ENCODE results near the gene TSC22D3.
"Not testable (repeated sequence)": the region's sequence is repeated elsewhere in the genome, so short reads cannot be mapped to it uniquely, and the experiment has no call there.

Gene TSC22D3

DNA sequence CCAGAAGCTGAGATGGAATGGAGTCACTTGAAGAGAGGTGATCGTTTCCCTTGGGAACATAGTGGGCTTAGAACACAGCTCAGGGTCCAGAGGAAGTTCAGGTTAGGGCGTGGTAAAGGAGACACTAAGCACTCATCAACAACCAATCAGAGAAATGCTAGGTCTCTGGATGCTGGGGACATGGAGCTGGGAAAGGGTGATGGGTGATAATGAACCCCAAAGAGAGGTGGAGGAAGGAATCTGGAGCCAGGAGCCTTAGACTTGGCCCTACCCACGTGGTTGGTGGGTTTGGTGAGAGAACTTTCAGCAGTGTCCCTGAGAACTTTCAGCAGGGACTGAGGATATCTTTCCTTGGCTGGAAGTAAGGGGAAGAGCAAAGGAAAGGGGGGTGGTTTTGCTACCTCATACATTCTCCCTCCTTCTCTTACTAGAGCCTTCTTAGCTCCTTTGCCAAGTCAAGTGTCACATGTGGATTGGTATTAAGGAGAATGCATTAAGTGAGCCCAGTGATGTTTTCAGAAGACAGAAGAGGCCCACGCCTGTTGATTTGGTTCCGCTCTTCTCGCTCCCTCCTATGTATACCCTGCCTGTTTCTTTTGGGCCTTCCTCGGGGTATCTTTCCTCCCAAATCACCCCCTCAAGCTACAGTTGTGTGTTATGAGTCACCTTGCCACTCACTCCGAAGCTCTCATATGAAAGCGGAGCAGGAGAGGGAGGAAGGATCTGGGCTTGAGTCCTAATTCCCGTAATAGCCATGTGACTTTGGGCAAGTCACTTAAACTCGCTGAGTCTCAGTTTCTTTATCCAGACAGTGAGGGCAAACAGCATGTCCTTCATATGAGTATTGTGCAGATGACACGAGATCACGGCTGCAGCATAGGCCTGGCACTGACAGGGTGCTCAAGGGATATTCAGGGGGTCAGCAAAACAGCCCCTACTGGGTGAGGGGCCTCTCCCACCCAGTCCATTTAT is 63.1 kb downstream of the TSC22D3 start:
- no peak for DNase-seq (ENCODE audit: low spot score)

DNA sequence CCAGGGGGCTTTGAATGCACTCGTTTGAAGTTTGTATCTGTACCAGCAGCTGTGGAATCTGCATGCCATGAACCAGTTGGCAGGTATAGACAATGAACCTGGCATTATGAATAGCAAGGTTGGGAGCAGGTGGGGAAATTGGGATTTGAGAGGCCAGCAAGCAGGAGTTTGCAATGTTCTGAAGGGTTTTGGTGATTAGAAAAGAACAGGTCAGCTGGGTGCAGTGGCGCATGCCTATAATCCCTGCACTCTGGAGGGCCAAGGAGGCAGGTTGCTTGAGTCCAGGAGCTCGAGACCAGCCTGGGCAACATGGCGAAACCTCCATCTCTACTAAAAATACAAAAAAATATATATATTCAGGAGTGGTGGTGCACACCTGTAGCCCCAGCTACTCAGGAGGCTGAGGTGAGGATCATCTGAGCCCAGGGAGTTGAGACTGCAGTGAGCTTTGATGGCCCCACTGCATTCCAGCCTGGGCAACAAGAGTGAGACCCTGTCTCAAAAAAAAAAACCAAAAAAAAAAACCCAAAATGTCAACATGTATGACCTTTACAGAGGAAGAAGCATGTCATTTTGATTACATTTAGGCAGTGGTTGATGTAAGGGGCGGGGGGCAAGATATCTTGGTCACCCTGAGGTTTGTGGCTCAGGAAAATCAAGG is 63.9 kb downstream of the TSC22D3 start:
- no peak for DNase-seq (ENCODE audit: low spot score)

DNA sequence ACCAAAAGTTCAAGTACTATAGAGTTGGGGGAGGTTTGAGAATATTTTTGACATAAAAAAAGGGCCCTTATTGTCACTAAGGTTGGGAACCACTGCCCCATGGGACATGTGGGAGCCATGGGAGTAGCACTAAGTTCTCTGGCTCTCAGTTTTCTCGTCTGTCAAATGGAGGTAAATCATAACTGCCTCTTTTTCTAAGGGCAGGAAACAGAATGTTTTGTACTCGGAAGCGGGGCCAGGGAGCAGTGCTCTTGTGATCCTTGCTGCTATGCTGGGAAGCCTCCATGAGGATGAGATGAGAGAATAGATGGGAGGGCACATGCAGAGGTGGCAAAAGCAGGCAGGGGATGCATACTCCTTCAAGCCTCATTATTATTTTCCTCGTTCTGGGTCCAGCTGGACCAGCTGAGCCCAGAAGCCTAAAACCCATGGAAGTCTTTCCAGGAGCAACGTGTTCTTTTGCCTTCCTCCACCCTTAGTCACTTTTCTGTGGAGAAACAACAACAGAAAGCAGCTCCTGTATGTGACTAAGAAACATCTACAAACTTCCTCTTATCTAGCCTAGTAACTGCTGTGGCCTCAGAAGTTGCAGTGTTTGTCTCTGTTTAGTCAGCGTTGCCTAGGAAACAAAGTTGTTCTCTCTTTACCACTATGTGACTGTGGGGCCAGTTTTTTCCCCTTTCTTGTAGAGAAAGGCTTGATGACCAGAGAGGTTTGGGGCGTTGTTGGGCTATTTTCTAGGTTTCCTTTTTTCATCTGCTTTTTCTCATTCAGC is 64.8 kb downstream of the TSC22D3 start:
- no peak for DNase-seq (ENCODE audit: low spot score)

DNA sequence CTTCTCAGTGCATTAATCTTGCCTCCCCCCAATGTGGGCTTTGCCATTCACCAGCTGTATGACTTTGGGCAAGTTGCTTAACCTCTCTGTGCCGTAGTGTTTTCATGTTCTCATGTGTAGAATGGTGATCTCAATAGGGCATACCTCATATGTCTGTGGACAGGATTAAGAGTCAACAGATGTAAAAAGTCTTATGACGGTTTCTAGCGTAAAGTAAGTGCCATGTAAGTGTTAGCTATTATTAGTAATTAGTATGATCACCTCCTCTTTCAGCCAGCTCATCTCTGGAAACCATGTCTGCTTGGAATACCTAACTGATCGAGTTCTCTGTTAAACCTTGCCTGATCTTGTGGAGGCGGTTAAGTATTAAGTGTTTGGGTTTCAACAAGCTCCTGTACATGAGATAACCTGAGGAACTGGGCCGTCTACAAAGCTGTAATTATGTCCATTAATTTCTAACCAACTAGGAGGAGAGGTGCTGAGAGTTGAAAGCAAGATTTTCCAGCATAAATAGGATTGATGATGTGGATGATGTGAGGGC is 66.3 kb downstream of the TSC22D3 start:
- no peak for DNase-seq (ENCODE audit: low spot score)

DNA sequence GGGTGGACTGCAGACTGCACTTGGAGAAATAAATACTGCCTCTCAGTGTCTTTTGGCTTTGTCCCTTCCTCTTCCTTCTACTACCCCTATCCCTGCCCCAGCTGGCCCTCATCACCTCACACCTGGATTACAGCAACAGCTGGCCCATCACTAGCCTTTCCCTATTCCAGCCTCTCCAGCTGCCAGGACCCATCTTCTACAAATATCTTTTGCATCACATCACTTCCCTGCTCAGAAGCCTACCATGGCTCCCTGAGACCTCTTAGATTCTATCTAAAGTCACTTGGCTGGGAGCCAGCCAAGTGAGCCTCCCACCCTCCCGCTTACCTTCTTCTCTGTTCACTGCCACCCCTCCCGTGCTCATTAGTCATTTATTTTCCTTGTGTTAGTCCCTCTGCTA is 66.8 kb downstream of the TSC22D3 start:
- DNase-seq (ENCODE audit: low spot score) = no peak

DNA sequence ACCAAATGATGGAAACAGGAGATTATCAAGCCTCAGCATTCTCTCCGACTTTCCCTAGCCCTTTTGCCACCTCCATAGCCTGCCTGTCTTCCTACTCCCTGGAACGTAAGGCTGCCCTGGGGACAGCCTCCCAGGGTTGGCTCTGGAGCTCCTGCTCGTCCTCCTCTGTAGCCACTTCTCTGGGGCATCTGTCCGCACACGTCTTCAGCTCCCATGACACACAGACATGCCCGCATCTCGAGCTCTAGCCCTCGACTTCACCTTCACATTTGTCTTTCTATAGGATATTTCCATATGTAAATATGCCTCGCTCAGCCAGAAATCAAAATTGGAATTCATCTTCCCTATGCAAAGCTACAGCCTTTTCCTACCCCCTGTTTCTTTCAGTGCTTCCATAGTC is 67.7 kb downstream of the TSC22D3 start:
- no peak for DNase-seq (ENCODE audit: low spot score)

DNA sequence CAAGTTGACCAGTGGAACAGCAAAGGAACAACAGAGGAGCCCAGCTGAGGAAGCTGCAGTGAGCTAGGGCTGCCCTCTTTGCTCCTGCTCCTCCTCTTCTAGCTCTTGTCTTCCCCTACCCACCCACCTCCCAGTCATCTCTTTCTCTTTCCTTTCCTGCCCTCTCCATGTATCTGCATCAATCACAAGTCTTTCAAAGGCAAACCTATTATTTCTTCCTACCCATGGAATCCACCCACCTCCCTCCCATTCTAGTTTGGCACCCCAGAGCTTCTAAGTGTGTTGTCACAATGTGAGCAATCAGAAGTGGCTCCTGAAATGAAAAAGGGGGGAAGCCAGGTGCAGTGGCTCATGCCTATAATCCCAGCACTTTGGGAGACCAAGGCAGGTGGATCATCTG is 69.3 kb downstream of the TSC22D3 start:
- no peak for DNase-seq (ENCODE audit: low spot score)

DNA sequence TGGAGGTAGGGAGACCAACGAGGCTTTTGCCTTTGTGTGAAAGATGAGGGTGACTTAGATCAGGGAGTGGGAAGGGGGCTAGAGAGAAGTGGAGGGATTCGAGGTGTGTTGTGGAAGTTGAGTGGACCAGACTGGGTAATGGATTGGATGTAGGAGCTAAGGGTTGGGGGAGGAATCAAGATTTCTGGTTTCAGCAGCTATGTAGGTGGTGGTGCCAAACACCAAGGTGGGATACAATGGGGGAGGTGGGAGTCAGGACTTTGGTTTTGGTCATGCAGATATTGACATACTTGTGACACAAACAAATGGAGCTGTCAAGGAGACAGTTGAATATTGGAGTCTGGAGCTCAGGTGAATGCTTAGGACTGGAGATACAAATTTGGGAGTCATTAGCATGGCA is 71.0 kb downstream of the TSC22D3 start:
- no peak for DNase-seq (ENCODE audit: low spot score)

DNA sequence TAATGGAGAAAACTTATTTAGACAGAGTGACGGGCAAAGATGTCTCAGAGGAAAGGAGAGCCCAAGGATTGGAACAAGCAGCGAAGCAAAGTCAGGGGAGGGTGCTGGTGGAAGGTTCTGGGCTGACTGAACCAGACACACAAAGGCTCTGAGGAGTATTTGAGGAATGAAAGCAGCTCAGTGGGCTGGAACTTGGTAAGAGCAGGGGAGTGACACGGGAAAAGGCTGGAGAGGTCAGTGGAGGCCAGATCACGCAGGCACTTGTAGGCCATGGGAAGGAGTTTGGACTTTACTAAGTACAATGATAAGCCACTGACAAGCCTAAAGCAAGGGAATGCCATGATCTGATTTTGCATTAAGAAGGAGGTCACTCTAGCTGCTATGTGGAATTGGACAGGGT is 71.4 kb downstream of the TSC22D3 start:
- no peak for DNase-seq (ENCODE audit: low spot score)

DNA sequence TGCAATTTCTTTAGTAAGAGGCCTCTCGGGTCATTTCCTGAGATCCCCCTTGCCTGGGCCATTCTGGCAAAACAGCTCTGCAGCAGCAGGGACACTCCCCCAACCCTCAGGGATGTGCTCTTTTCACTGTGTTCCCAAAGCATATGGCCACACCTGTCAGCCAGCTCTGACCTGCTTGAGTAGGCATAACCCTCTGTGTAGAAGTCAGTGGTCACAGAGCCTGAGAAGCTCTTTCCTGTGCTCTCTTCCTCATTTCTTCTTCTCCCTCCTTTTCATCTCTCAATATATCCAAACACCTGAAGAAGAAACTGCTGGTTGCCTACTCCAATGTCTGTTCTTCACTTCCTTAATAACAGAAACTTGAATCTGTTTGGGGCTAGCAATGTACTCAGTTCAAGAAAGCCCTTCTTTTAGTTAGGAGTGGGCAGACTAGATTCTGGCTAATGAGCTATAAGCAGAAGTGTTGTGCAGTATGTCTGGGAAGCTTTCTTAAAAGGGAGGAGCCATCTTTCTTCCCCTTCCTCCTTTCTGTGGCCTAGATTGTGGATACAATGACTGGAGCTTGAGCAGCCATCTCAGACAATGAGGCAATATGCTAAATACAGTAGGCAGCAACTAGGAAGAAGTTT is 74.0 kb downstream of the TSC22D3 start:
- no peak for DNase-seq (ENCODE audit: low spot score)

DNA sequence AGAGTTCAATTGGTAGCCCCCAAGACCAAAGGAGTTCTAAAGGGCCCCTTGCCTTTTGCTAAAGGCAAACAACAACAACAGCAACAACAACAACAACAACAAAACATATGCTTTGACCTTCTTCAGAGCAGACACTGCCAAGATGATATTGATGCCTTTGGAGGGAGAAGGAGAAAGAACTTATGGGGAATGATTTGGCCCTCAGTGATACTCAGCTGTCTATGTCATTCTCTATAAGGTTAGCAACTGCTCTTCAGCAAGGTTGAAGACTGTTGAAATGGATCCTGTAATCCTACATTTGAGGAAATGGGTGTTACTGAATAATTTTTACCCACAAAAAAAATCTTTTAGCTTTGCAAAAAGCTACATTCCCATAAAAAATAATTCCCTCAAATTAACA is 74.8 kb downstream of the TSC22D3 start:
- no peak for DNase-seq (ENCODE audit: low spot score)

DNA sequence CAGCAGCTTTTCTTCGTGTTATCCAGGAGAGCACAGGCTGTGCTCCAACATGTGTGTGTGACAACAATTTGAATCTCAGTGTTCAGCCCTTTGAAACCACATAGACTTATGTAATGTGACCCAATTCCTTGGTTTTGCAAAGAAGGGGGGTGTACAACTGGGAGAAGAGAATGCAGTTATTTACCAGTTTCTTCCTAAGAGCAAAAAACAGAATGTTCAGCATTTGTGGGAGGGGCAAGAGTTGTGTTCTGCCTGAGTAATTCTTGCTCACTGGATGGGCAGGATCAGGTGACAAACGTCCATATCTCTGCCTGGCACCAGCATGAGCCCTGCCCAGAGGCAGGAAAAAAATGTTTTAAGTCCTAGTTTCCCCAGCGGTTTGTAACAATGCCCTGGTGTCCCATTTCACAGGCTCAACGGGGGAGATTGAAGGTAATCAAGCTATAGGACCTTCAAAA is 75.2 kb downstream of the TSC22D3 start:
- DNase-seq (ENCODE audit: low spot score) = no peak

DNA sequence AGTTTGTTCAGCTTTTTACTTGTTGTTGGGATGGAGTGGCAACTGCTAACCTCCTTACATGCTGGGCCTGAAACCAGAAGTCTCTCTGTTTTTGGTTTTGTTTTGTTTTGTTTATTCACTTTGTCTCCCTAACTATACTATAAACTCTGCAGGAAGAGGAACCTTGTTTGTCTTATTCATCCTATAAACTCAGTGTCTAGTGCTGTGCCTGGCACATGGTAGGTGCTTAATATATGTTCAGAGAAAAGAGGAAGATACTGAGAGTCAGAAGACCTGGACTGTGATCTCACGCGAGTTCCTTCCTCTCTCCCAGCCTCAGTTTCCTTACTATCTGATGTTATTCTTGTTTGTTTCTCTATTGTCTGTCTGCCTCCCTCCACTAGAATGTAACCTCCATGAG is 76.0 kb downstream of the TSC22D3 start:
- no peak for DNase-seq (ENCODE audit: low spot score)

DNA sequence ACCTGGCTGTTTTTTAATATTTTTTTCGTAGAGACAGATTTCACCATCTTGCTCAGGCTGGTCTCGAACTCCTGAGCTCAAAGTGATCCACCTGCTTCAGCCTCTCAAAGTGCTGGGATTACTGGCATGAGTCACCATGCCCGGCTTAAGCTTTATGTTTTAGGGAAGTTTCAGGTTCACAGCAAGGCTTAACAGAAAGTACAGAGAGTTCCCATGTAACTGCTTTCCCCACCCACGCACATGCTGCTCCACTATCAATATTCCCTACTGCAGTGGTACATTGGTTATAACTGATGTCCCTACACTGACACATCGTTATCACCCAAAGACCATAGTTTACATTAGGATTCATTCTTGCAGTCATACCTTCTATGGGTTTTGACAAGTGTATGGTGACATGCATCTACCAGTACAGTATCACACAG is 84.6 kb downstream of the TSC22D3 start:
- DNase-seq (ENCODE audit: low spot score) = no peak

DNA sequence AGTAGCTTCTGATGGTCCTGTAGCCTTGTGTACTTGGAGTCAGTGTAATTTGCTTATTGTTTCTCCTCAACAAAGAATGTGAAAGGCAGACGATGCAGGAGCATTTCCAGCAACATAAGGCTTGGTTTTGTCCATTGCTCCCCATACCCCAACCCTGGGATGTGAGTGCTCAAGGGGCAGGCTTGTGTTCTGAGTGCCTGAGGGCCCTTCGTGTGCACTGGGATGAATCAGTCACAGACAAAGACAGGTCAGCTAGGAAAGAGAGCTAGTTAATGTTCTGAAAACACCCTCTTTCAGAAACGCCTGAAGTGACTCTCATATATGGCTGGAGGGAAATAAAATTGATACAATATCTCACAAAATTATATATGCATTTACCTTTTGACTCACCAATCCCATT is 88.1 kb downstream of the TSC22D3 start:
- DNase-seq (ENCODE audit: low spot score) = no peak

DNA sequence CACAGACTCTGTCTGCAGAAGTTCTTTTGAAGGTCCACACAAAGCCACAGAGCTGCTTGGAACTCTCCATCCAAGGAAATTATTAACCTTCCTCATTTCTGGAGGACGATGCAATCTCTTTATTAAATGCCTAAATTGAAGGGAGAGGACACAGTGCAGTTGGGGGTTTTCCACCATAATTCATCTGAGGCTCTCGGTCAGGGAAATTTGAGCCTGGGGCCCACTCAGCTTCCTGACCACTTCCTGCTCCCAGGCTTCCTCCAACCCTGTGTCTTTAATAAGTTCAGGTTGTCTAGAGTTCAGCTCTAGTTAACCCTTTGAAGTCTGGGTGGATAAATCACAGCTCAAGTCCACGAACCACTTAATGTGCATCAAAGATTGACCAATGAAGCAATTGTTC is 88.8 kb downstream of the TSC22D3 start:
- no peak for DNase-seq (ENCODE audit: low spot score)

DNA sequence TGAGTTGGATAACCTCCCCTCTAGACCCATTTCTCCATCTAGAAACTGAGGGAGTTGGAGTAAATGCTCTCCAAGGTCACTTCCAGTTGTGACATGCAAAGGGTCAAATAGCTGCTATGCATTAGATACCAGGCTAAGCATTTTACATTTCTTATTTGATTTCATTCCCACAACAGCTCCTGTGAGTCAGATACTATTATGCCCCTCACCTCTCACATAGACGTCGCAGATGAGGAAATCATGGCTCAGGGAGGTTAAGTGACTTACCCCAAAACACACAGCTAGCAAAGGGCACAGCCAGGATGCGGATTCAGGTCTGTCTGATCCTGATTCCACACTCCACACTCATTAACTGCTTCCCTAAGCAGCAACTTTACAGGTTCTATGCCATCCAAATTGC is 89.6 kb downstream of the TSC22D3 start:
- DNase-seq (ENCODE audit: low spot score) = no peak

DNA sequence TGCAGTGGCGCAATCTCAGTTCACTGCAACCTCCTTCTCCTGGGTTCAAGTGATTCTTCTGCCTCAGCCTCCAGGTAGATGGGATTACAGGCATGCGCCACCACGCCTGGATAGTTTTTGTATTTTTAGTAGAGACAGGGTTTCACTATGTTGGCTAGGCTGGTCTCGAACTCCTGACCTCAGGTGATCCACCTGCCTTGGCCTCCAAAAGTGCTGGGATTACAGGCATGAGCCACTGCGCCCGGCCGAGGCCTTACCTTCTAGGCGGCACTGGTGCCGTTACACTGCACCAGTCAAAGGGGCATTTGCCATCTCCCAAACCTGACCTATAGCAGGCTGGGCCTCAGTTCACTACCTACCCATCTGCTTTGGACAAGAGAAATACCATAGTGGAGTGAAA is 90.0 kb downstream of the TSC22D3 start:
- DNase-seq (ENCODE audit: low spot score) = not testable (repeated sequence)

DNA sequence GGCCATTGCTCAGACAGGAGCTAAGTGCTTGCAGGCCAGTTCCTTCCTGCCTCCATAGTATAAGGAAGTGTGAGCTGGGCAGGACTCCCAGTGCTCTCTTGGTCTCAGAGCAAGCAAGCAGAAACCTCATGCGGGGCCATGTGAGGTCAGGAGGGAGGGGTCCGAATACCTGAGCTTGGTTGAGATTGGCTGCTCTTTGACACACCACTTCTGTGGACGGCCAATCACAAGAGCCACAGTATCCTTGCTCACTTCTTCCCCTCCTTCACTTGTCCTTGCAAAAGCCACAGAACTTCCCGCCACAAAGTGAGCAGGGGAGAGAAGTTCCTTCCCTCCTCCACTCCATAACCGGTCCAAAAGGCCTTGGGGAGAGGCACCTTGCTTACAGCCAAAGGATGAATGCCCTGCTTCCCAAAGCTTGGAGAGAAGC is 90.6 kb downstream of the TSC22D3 start:
- DNase-seq (ENCODE audit: low spot score) = peak; percentile 38

DNA sequence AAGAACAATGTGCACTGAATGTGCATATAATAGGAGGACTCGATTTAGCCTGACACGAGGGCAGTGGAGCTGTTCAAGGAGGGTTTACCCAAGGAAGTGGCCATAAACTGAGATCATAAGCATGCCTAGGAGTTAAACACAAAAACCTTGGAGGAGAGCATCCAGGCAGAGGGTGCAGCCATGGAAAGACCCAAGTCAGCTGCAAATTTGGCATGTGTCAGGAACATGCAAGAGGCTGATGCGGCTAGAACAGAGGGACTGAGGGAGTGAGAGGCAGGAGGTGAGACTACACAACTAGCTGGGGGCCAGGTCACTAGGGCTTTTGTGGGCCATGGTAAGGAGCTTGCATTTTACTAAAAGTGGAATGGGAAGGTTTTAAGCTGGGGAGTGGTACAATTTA is 91.7 kb downstream of the TSC22D3 start:
- DNase-seq (ENCODE audit: low spot score) = no peak
